Endothelial cell of umbilical vein (primary cell): ENCODE data around the gene PSIP1. TPM values are rescaled to one million over a fixed set of nuclear protein-coding genes. Genes with fewer than 3 reads are reported as not detected.

ENCODE experiments used
- BruUV-seq: library from RNA; stranded (reverse); fragments of 400-500 nt; replicated peaks from 2 replicates; lab custom pipeline; 2021; lab: Mats Ljungman, UMichigan
- CTCF ChIA-PET: fragments of 300-600, 350-600 bp; sonication (Branson Sonifier 250); formaldehyde crosslinking; loops from one replicate; lab custom pipeline; 2021; ENCODE audit warnings: antibody characterized with exemption, inconsistent platforms; lab: Charles Lee
- POLR2A ChIA-PET: fragments of 300-600, 350-600 bp; sonication (Branson Sonifier 250); formaldehyde crosslinking; loops from one replicate; lab custom pipeline; 2021; ENCODE audit warnings: antibody characterized with exemption, inconsistent platforms; lab: Charles Lee
- DNase-seq: peaks from one replicate; pipeline ENCODE4 v3.0.0-alpha.2; 2011; ENCODE audit warnings: low read depth, low spot score
- FAIRE-seq: peaks from 2 replicates; lab custom pipeline; 2011; peaks lifted over from hg19 to GRCh38; lab: Jason Lieb, UNC
- H2AFZ ChIP-seq: 2 replicates; pipeline ENCODE4 v1.6.0; 2012; ENCODE audit warnings: low read depth, low read length, control low read depth, inconsistent platforms
- H3K27ac ChIP-seq: 2 replicates; pipeline ENCODE4 v1.5.1; 2011; ENCODE audit warnings: low read depth, mild to moderate bottlenecking, control low read depth, low read length, moderate library complexity; ENCODE audit not compliant: insufficient read depth
- H3K27me3 ChIP-seq, 2 experiments: 2 replicates each; pipeline versions ENCODE4 v1.6.0 to v1.6.1; 2011; ENCODE audit warnings: low read length in 2 of 2, mixed read lengths in 1 of 2; ENCODE audit not compliant: control insufficient read depth in 2 of 2, insufficient read depth in 2 of 2
- H3K36me3 ChIP-seq, 2 experiments: 2 replicates in 1 of 2; 3 replicates in 1 of 2; pipeline ENCODE4 v1.5.1; 2011; ENCODE audit warnings: low read length in 2 of 2, mild to moderate bottlenecking in 1 of 2, moderate library complexity in 1 of 2; ENCODE audit not compliant: control insufficient read depth in 2 of 2, insufficient read depth in 2 of 2; ENCODE audit errors: extremely low read depth in 1 of 2
- H3K4me1 ChIP-seq: 3 replicates; pipeline ENCODE4 v1.5.1; 2011; ENCODE audit warnings: mild to moderate bottlenecking, low read length; ENCODE audit not compliant: control insufficient read depth, insufficient read depth; ENCODE audit errors: extremely low read depth
- H3K4me2 ChIP-seq: 2 replicates; pipeline ENCODE4 v1.6.1; 2011; ENCODE audit warnings: low read length, control low read depth, mixed read lengths; ENCODE audit not compliant: insufficient read depth
- H3K4me3 ChIP-seq, 3 experiments: fragments of 200-600 bp in 1 of 3; sonication (generic), shearing (Covaris generic) in 1 of 3; replicated peaks in 1 of 3; 2 replicates each; pipeline ENCODE4 v1.5.1; 2011 to 2016; ENCODE audit warnings: control low read depth in 3 of 3, low read length in 3 of 3, mild to moderate bottlenecking in 2 of 3, inconsistent platforms in 1 of 3, low read depth in 1 of 3, moderate library complexity in 1 of 3; ENCODE audit not compliant: insufficient read depth in 1 of 3
- H3K79me2 ChIP-seq: 2 replicates; pipeline ENCODE4 v1.6.0; 2012; ENCODE audit warnings: low read length, inconsistent platforms; ENCODE audit not compliant: control insufficient read depth, insufficient read depth
- H3K9ac ChIP-seq: replicated peaks from 2 replicates; pipeline ENCODE3; 2011; ENCODE audit warnings: low read length, control low read depth; ENCODE audit not compliant: insufficient read depth; ENCODE audit errors: extremely low read depth
- H3K9me1 ChIP-seq: replicated peaks from 3 replicates; pipeline ENCODE4 v1.6.0; 2011; ENCODE audit warnings: mild to moderate bottlenecking, low read length; ENCODE audit not compliant: control insufficient read depth, insufficient read depth; ENCODE audit errors: extremely low read depth
- H3K9me3 ChIP-seq: replicated peaks from 2 replicates; pipeline ENCODE4 v1.5.1; 2012; ENCODE audit warnings: low read length, inconsistent platforms; ENCODE audit not compliant: control insufficient read depth, insufficient read depth
- H4K20me1 ChIP-seq: replicated peaks from 2 replicates; pipeline ENCODE3; 2011; ENCODE audit warnings: mild to moderate bottlenecking, low read length; ENCODE audit not compliant: control insufficient read depth, insufficient read depth; ENCODE audit errors: extremely low read depth
- CTCF ChIP-seq, 2 donors: IDR thresholded peaks; 1 replicate in 1 of 2; 2 replicates in 1 of 2; pipeline ENCODE4 v1.5.1; 2011; ENCODE audit warnings: low read length in 2 of 2, mild to moderate bottlenecking in 2 of 2, moderate library complexity in 2 of 2, control low read depth in 1 of 2, inconsistent platforms in 1 of 2, low read depth in 1 of 2; ENCODE audit not compliant: insufficient read depth in 1 of 2; ENCODE audit errors: extremely low read depth in 1 of 2
- EZH2 ChIP-seq: IDR thresholded peaks from 2 replicates; pipeline ENCODE4 v1.6.1; 2012; ENCODE audit warnings: borderline replicate concordance, low read depth, mild to moderate bottlenecking, moderate library complexity, low read length, inconsistent platforms; ENCODE audit not compliant: severe bottlenecking
- FOS ChIP-seq: IDR thresholded peaks from 2 replicates; pipeline ENCODE4 v1.6.1; 2011; ENCODE audit warnings: mild to moderate bottlenecking, low read length, moderate library complexity, borderline replicate concordance; ENCODE audit not compliant: insufficient read depth
- GATA2 ChIP-seq: IDR thresholded peaks from 2 replicates; pipeline ENCODE4 v1.7.0; 2011; ENCODE audit warnings: low read depth, mild to moderate bottlenecking, moderate library complexity, mixed read lengths, low read length; ENCODE audit not compliant: insufficient read length, insufficient read depth
- JUN ChIP-seq: IDR thresholded peaks from 2 replicates; pipeline ENCODE4 v1.6.1; 2011; ENCODE audit warnings: borderline replicate concordance, low read depth; ENCODE audit not compliant: insufficient read length, insufficient read depth
- MAX ChIP-seq: IDR thresholded peaks from 2 replicates; pipeline ENCODE4 v1.6.1; 2011; ENCODE audit not compliant: insufficient read depth, insufficient read length
- MYC ChIP-seq: IDR thresholded peaks from one replicate; pipeline ENCODE4 v1.6.1; 2011; ENCODE audit warnings: mild to moderate bottlenecking, low read depth, low read length
- POLR2A ChIP-seq: IDR thresholded peaks from 2 replicates; pipeline ENCODE4 v1.6.1; 2012; ENCODE audit warnings: low read depth, mild to moderate bottlenecking, control low read depth, low read length
- POLR2AphosphoS5 ChIP-seq: IDR thresholded peaks from 2 replicates; pipeline ENCODE4 v1.6.1; 2012; ENCODE audit warnings: low read depth, mild to moderate bottlenecking, control low read depth, low read length, moderate library complexity; ENCODE audit not compliant: insufficient read depth
- dilution Hi-C: fragments of 300-500 bp; cut with MboI; formaldehyde crosslinking; loops from one replicate; pipeline ENCODE4 v1.15.0; 2019; ENCODE audit warnings: low sequenced_read_pairs; ENCODE audit not compliant: extremely low pct_ligation_motif_present
- intact Hi-C: fragments of 100-400 bp; cut with micrococcal nuclease; formaldehyde crosslinking; loops from one replicate; pipeline ENCODE4 v1.10.0; 2022
- polyA plus RNA-seq, 4 experiments: library from polyadenylated mRNA; depleted of rRNA in 3 of 4; stranded (reverse) in 3 of 4; unstranded in 1 of 4; fragments of >200 nt; gene quantifications; 2 replicates each; pipeline versions ENCODE4 v1.2.1 to v1.2.3, GENCODE V29; 2011 to 2012; ENCODE audit warnings: missing spikeins in 1 of 4
- total RNA-seq: library from RNA; stranded (reverse); gene quantifications from 2 replicates; pipeline ENCODE4 v1.2.3, GENCODE V29; 2021

PSIP1 gene
- total and polyA plus RNA-seq, 2 donors (not counting 3 experiments of a cell fraction or from before 2014, with no cell fraction given), result 12.9 to 76.7 TPM

- Histone ChIP-seq H3K36me3 (no peaks in the 10 kb centered on the region), H3K9ac (no peak overlapping the region), H4K20me1 (no peaks in the 10 kb centered on the region), H3K9me3 (no peaks in the 10 kb centered on the region), H3K27me3 (no peaks in the 10 kb centered on the region), H3K4me1 (no peaks in the 10 kb centered on the region), H3K4me3 (no peak overlapping the region), H3K9me1 (no peaks in the 10 kb centered on the region), H3K79me2 (no peaks in the 10 kb centered on the region), H3K4me2 (no peak overlapping the region), H3K27ac (no peak overlapping the region), H2AFZ (no peak overlapping the region)
- CTCF ChIA-PET, result interaction anchor here (1.2 to 1.9 kb wide), 2 partner anchors 11 to 30 kb away, joined by 3 to 6 read pairs; no protein-coding TSS in a partner anchor
- TF ChIP-seq GATA2, result no peak
- no peak for TF ChIP-seq POLR2AphosphoS5
- TF ChIP-seq MAX, result no peak
- no peak for TF ChIP-seq EZH2
- no peak for TF ChIP-seq FOS
- no peak for TF ChIP-seq CTCF (IDR thresholded peaks at IDR 0.05; ENCODE audit: extremely low read depth in 1 of 2, insufficient read depth in 1 of 2, low read depth in 1 of 2, low read length in 2 of 2)
- TF ChIP-seq POLR2A, result no peak
- no peak for TF ChIP-seq JUN
- no peak for TF ChIP-seq MYC
- intact Hi-C loops (no loop called here), dilution Hi-C loops (no loop called here)
- POLR2A ChIA-PET, result no interaction called here
- FAIRE-seq (no peak), DNase-seq (no peak)
- no TSS peak for BruUV-seq
These were observed 20.6 kb upstream of the PSIP1 start for GRCh38 chr9:15531380-15531779.
